Ishikawa (cell line): ENCODE measurements around the gene EXOC4.

ENCODE experiments used
- CEBPB ChIP-seq: IDR thresholded peaks from 2 replicates; pipeline ENCODE4 v1.6.1; 2012
- CREB1 ChIP-seq: IDR thresholded peaks from 2 replicates; pipeline ENCODE4 v1.6.1; 2012; ENCODE audit warnings: low read depth
- EGR1 ChIP-seq: IDR thresholded peaks from 2 replicates; pipeline ENCODE4 v1.6.1; 2012
- EP300 ChIP-seq: IDR thresholded peaks from 2 replicates; pipeline ENCODE4 v1.6.1; 2012; ENCODE audit warnings: borderline replicate concordance
- FOXM1 ChIP-seq: IDR thresholded peaks from 2 replicates; pipeline ENCODE4 v1.6.1; 2012; ENCODE audit warnings: low read depth, borderline replicate concordance
- NFIC ChIP-seq: IDR thresholded peaks from 2 replicates; pipeline ENCODE4 v1.6.1; 2012
- RAD21 ChIP-seq: IDR thresholded peaks from 2 replicates; pipeline ENCODE4 v1.6.1; 2012; ENCODE audit warnings: low read depth
- TAF1 ChIP-seq: IDR thresholded peaks from 2 replicates; pipeline ENCODE4 v1.6.1; 2012; ENCODE audit warnings: low read depth, mild to moderate bottlenecking
- TCF12 ChIP-seq: IDR thresholded peaks from 2 replicates; pipeline ENCODE4 v1.6.1; 2012; ENCODE audit warnings: low read depth
- TEAD4 ChIP-seq: IDR thresholded peaks from 2 replicates; pipeline ENCODE4 v1.6.1; 2012
- USF1 ChIP-seq: IDR thresholded peaks from 2 replicates; pipeline ENCODE4 v1.6.1; 2012
- YY1 ChIP-seq: IDR thresholded peaks from 2 replicates; pipeline ENCODE4 v1.6.1; 2012; ENCODE audit warnings: low read depth
- ZBTB7A ChIP-seq: IDR thresholded peaks from 2 replicates; pipeline ENCODE4 v1.6.1; 2012; ENCODE audit warnings: low read depth
- TF ChIP-seq, protein P1 (sequence below): IDR thresholded peaks from 2 replicates; pipeline ENCODE4 v1.6.1; 2012; ENCODE audit warnings: low read depth, mild to moderate bottlenecking
- TF ChIP-seq, protein P2 (sequence below): IDR thresholded peaks from 2 replicates; pipeline ENCODE4 v1.6.1; 2012

Gene EXOC4

DNA sequence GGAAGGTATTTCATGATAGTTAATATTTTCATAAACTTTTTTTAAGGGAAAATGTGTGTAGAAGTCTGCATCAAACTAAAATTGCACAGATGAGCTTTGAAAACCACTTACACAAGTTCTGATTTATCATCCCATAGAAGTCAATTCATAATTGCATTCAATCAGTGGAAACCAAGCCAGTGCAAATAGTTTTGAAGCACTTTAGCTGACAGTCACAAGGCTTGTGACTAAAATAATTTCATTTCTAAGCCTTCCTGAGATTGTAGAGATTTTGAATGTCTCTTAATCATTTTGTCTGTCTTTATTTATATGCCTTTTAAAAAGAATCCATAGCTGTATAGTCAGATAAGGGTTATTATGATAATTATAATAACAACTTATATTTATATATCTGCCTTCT lies 41.4 kb downstream of the EXOC4 start:
- no peak for TF ChIP-seq NFIC
- TF ChIP-seq FOXM1, result no peak
- no peak for TF ChIP-seq TCF12
- no peak for TF ChIP-seq TEAD4
- TF ChIP-seq ZBTB7A, result no peak
- TF ChIP-seq, protein P1, sequence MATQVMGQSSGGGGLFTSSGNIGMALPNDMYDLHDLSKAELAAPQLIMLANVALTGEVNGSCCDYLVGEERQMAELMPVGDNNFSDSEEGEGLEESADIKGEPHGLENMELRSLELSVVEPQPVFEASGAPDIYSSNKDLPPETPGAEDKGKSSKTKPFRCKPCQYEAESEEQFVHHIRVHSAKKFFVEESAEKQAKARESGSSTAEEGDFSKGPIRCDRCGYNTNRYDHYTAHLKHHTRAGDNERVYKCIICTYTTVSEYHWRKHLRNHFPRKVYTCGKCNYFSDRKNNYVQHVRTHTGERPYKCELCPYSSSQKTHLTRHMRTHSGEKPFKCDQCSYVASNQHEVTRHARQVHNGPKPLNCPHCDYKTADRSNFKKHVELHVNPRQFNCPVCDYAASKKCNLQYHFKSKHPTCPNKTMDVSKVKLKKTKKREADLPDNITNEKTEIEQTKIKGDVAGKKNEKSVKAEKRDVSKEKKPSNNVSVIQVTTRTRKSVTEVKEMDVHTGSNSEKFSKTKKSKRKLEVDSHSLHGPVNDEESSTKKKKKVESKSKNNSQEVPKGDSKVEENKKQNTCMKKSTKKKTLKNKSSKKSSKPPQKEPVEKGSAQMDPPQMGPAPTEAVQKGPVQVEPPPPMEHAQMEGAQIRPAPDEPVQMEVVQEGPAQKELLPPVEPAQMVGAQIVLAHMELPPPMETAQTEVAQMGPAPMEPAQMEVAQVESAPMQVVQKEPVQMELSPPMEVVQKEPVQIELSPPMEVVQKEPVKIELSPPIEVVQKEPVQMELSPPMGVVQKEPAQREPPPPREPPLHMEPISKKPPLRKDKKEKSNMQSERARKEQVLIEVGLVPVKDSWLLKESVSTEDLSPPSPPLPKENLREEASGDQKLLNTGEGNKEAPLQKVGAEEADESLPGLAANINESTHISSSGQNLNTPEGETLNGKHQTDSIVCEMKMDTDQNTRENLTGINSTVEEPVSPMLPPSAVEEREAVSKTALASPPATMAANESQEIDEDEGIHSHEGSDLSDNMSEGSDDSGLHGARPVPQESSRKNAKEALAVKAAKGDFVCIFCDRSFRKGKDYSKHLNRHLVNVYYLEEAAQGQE, result no peak
- no peak for TF ChIP-seq EP300
- no peak for TF ChIP-seq USF1
- no peak for TF ChIP-seq TAF1

GRCh38 chr7:133295484-133295883 lies 42.6 kb downstream of the EXOC4 start:
- TF ChIP-seq TEAD4 (no peak), EP300 (no peak), FOXM1 (no peak), CREB1 (no peak), TAF1 (no peak), YY1 (no peak), CEBPB (no peak)
- TF ChIP-seq, protein P2, sequence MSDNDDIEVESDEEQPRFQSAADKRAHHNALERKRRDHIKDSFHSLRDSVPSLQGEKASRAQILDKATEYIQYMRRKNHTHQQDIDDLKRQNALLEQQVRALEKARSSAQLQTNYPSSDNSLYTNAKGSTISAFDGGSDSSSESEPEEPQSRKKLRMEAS, result no peak

GRCh38 chr7:133297093-133297492 lies 44.2 kb downstream of the EXOC4 start:
- TF ChIP-seq, protein P2, result no peak
- TF ChIP-seq TCF12 (no peak), CREB1 (no peak), NFIC (no peak), TAF1 (no peak), EP300 (no peak), RAD21 (no peak), ZBTB7A (no peak), USF1 (no peak), EGR1 (no peak), CEBPB (no peak)
- TF ChIP-seq, protein P1, result no peak

DNA sequence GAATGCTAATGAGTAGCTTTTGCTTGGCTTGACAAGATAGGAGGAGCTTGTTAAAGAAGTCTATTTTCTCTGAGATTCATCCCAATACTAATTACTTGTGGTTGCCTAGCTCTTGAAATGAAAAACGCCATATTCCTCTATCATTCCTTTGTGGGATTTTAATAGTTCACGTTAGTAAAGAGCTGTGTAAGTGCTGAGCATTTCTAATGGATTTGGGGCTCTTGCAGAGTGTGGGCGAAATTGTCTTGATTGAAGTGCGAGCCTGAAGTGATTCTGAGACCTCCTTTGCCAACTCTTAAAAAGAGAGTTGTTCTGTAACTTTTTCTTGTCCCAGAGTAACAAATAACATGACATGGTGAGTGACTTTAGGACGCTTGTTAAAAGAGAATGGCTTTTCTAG lies 45.2 kb downstream of the EXOC4 start:
- TF ChIP-seq TEAD4 (no peak), YY1 (no peak), NFIC (no peak), TCF12 (no peak), TAF1 (no peak), ZBTB7A (no peak), USF1 (no peak), EP300 (no peak), CREB1 (no peak), FOXM1 (no peak), CEBPB (no peak), EGR1 (no peak), RAD21 (no peak)
- TF ChIP-seq, protein P2, result no peak
- TF ChIP-seq, protein P1, result no peak
